Stimulated activated naive B cell treated with anti-CD40 and anti-IgM and Interleukin-4, amounts not matched to agents 10 μg/mL and 1 μg/mL and 100 μg/mL, for 72 hours (primary cell): ENCODE measurements around the gene KCNJ1.

Source experiments
- ATAC-seq, 2 donors: fragments of 150-1000 bp; cut with Tn5 transposase; replicated peaks; 2 replicates each; pipeline ENCODE4 v1.10.0; 2021; ENCODE audit warnings: moderate library complexity in 1 of 2
- DNase-seq: peaks from one replicate; pipeline ENCODE4 v3.0.0; 2021
- H3K27ac Mint-ChIP-seq: one replicate; pipeline ENCODE4 v1.8.0; 2022; ENCODE audit warnings: mild to moderate bottlenecking, mixed read lengths
- H3K27me3 Mint-ChIP-seq, 2 donors: one replicate each; pipeline ENCODE4 v1.8.0; 2022; ENCODE audit warnings: mixed read lengths in 2 of 2
- H3K36me3 Mint-ChIP-seq, 2 donors: one replicate each; pipeline ENCODE4 v1.8.0; 2022; ENCODE audit warnings: mixed read lengths in 2 of 2, mild to moderate bottlenecking in 1 of 2
- H3K4me1 Mint-ChIP-seq, 2 donors: one replicate each; pipeline ENCODE4 v1.8.0; 2022; ENCODE audit warnings: mixed read lengths in 2 of 2, mild to moderate bottlenecking in 1 of 2
- H3K4me3 Mint-ChIP-seq, 2 donors: one replicate each; pipeline ENCODE4 v1.8.0; 2022; ENCODE audit warnings: mild to moderate bottlenecking in 2 of 2, mixed read lengths in 2 of 2, moderate library complexity in 1 of 2
- H3K9me3 Mint-ChIP-seq, 2 donors: one replicate each; pipeline ENCODE4 v1.8.0; 2022; ENCODE audit warnings: mixed read lengths in 2 of 2, mild to moderate bottlenecking in 1 of 2

The KCNJ1 gene

DNA sequence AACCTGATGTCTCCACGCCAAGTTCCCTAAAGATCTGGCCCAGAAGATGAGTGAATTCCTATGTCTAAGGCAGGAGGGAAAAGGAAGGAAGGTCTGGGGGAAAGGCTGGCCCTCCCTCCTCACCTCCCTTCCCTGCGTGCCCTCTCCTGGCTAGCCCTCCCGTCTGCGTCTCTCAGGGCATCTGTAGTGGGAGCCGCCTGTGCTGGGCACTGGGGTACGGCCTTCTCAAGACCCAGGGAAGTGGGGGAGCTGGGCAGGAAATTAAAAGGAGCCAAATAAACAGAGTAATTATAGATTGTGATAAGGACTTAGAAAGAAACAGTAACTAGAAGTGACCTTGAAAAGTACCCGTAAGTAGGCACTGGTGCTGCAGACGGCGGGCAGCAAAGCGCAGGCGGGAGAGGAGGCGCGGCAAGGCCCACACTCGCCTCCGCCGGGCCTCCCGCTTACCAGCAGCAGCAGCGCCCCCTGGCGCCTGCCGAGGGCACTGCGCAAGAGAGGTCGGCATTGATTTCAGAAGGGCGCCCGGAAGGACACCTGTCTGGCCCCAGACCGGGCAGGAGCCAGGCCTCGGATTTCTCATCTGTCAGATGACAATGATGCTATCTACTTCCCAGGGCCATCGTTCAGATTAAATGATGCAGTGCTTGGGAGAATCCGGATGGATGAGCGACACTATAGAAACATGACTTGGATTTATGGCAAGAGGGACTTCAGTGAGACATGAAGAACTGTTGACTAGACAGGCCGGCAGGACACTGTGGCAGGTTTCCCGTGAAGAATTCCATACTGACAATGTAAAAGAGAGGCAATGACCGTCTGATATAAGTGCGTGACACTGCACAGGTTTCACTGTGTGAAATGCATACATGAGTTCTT lies 7.3 kb downstream of the KCNJ1 start:
- Mint-ChIP-seq H3K4me3 (peak overlapping the region; percentile 35 to 36), H3K36me3 (no peaks in the 10 kb centered on the region), H3K4me1 (peaks cover 19 to 27% of the 10 kb centered on the region in 2 donors), H3K27ac (peak overlapping the region; percentile 48), H3K9me3 (no peaks in the 10 kb centered on the region), H3K27me3 (peaks cover 3 to 6% of the 10 kb centered on the region in 2 donors)
- DNase-seq (peak; percentile 76), ATAC-seq (peak; percentile 93 to 95)

DNA sequence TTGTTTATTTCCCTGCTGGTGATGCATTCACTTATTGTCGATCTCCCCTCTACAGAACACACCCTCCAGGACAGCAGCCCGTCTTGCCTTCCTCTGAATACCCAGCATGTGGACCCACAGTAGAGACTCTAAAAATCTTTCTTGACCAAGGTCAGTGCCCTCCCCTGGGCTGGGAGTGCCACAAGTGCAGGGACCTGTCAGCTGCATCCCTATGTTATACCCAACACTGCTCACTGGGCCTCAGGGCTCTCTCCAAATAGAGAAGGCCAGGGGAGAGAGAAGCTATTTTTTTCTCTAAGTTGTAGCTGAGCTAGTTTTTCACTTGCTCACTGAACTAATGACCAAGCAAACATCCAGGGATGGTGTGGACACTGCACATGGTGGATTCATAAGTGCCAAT lies 9.8 kb downstream of the KCNJ1 start:
- Mint-ChIP-seq H3K4me3 (no peak overlapping the region), H3K4me1 (peaks cover 20 to 30% of the 10 kb centered on the region in 2 donors), H3K27ac (no peak overlapping the region), H3K9me3 (no peaks in the 10 kb centered on the region), H3K36me3 (no peaks in the 10 kb centered on the region), H3K27me3 (no peaks in the 10 kb centered on the region)
- ATAC-seq (no peak), DNase-seq (no peak)

DNA sequence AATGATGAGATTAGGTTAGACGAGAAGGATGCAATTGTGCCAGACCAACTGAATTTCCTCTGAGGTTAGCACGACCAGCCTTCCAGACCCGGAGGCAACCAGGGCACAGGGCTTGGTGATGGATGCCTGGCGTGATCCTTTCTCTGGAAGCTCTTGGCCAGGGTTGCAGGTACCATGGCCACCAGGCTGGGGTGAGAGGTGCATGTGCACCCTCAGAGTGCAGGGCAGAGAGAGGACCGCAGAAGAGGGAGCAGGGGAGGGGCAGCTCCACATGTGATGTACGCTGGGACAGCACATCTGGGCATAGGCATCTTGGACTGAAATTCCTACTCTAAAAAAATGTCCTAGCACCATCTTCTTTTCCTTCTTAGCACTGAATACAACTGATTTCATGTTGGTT lies 10.9 kb downstream of the KCNJ1 start:
- no peak overlapping the region for H3K27ac Mint-ChIP-seq

DNA sequence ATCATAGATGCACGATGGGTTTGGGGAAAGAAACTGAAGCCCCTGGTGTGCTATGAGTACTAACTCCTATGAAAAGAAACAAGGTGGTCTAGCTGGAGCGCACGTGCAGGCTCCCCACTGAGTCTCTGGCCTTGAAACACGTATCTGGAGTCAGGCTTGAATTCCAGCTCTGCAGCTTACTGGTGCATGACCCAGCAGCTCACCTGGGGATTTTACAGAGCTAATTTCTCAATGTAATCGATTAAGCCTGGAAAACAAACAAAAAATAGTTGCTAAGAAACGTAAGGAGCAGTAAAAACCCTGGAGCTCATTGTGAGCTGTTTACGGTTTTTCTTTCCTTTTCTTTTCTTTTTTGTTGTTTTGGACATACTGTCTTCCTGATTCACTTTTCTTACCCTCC lies 12.3 kb downstream of the KCNJ1 start:
- H3K27ac Mint-ChIP-seq = no peak overlapping the region

More for the DNA sequence above, 10.9 kb downstream of the KCNJ1 start:
- Mint-ChIP-seq H3K36me3 (no peaks in the 10 kb centered on the region), H3K27me3 (no peaks in the 10 kb centered on the region), H3K9me3 (no peaks in the 10 kb centered on the region), H3K4me1 (peaks cover 20 to 30% of the 10 kb centered on the region in 2 donors), H3K4me3 (no peak overlapping the region)
- DNase-seq (no peak), ATAC-seq (no peak)

DNA sequence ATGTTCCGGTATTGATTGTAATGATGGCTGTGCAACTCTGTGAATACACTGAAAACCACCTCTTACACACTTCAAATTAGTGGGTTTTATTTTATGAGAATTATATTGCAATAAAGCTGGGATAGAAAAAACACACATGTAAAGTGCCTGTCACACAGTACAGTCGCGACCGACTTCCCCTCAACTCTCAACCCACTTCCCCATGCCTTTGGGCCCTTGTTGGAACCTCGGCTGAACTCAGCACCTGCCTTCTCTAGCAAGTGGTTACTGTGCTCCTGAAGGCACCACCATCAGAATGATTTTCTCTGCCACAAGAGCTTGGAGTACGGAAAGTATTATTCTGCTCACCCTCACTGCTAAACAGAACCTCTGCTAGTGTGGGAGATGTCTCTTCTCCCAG lies 13.5 kb downstream of the KCNJ1 start:
- H3K36me3 Mint-ChIP-seq = no peaks in the 10 kb centered on the region
- no peak for DNase-seq
- no peaks in the 10 kb centered on the region for H3K27me3 Mint-ChIP-seq
- H3K27ac Mint-ChIP-seq = no peak overlapping the region
- no peak for ATAC-seq
- no peaks in the 10 kb centered on the region for H3K9me3 Mint-ChIP-seq
- H3K4me1 Mint-ChIP-seq = peaks cover 24 to 40% of the 10 kb centered on the region in 2 donors
- no peak overlapping the region for H3K4me3 Mint-ChIP-seq

More for the DNA sequence above, 12.3 kb downstream of the KCNJ1 start:
- no peaks in the 10 kb centered on the region for H3K9me3 Mint-ChIP-seq
- DNase-seq (no peak), ATAC-seq (no peak)
- H3K4me1 Mint-ChIP-seq = peaks cover 18 to 34% of the 10 kb centered on the region in 2 donors
- H3K36me3 Mint-ChIP-seq = no peaks in the 10 kb centered on the region
- no peaks in the 10 kb centered on the region for H3K27me3 Mint-ChIP-seq
- H3K4me3 Mint-ChIP-seq = no peak overlapping the region

DNA sequence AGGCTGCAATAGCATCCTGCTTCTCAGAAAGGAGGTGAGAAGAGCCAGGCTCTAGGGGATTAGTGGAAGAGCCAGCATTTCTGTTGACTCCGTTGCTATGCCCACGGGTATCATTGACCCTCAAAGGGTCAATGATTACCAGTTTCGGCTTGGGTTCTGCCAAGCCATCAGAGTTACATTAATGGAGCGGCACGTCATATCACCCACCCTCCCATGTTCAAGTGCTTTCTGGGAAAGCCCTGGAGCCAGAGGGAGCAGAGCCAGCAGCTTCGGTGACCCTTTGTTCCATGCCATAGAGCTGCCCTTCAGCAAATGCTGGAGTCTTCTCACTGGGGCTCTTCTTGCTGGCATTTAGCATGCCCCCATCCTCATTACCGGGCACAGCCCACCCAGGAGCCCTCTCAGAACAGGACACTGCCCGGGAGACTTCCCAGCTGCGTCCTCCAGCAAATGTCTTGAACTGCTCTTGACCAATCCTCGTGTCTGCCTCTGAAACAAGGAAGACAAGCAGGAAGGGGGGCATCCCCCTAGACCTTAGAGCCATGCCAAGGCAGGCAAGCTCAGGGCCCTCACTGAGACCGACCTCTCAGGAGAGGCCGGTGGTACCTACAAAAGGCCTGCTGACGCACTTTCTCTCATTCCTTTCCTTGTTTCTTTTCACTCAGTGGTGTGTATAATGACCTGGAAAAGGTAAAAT lies 14.6 kb downstream of the KCNJ1 start:
- no peak overlapping the region for H3K4me3 Mint-ChIP-seq
- ATAC-seq (no peak), DNase-seq (no peak)
- H3K4me1 Mint-ChIP-seq = peaks cover 22 to 42% of the 10 kb centered on the region in 2 donors
- no peak overlapping the region for H3K27ac Mint-ChIP-seq
- H3K27me3 Mint-ChIP-seq = no peaks in the 10 kb centered on the region
- H3K9me3 Mint-ChIP-seq = no peaks in the 10 kb centered on the region
- no peaks in the 10 kb centered on the region for H3K36me3 Mint-ChIP-seq

DNA sequence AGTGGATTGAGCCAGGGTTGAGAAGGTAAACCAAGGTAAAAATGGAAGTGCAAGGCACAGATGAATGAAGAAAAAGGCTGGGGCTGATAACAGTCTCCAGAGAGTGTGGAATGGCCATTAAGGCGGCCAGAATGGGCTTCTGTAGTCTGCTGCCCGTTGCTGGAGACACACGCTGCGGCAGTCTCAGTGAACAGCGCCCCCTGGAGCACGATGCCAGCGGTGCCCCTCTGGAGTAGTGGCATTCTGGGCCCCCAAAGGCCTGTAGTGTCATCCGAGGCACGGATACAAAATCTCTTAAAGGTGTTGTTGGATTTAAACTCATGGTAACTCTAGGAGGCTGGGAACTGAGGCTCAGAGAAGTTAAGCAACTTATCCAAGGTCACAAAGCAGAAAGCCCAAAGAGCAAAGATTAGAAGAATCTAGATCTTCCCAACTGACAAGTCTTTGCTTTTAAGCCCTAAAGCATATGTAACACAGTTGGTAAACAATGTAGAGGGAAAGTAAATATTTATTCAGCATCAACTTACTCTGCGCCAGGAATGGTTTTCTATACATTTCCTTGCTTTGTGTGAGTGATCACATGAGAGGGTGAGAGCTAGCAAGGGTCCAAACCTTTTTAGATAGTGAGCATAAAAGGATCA lies 18.2 kb downstream of the KCNJ1 start:
- peak; percentile 50 for DNase-seq
- H3K9me3 Mint-ChIP-seq = no peaks in the 10 kb centered on the region

DNA sequence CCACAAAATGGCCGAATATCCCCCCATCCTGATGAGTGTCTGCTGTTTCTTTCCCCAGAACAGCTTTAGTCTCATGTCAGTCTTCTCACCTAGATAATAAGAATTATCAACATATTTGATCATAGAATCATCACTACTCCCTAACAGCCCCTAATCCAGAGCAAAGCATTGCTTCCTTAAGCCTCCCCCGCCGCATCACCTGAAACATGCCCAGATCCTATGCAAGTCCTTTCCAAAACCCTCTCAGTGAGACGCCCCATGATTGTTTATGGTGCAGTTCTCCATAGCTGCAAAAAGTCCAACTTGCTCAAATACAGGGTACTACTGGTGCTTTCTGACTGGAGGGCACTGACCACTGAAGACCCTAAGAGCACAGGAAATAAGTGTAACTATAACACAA lies 20.1 kb downstream of the KCNJ1 start:
- Mint-ChIP-seq H3K4me3 (no peak overlapping the region), H3K36me3 (no peaks in the 10 kb centered on the region)

More for the DNA sequence above, 18.2 kb downstream of the KCNJ1 start:
- Mint-ChIP-seq H3K36me3 (no peaks in the 10 kb centered on the region), H3K27me3 (no peaks in the 10 kb centered on the region), H3K4me1 (peaks cover 38 to 60% of the 10 kb centered on the region in 2 donors), H3K27ac (peak overlapping the region; percentile 38), H3K4me3 (no peak overlapping the region)
- peak; percentile 83 to 84 for ATAC-seq

DNA sequence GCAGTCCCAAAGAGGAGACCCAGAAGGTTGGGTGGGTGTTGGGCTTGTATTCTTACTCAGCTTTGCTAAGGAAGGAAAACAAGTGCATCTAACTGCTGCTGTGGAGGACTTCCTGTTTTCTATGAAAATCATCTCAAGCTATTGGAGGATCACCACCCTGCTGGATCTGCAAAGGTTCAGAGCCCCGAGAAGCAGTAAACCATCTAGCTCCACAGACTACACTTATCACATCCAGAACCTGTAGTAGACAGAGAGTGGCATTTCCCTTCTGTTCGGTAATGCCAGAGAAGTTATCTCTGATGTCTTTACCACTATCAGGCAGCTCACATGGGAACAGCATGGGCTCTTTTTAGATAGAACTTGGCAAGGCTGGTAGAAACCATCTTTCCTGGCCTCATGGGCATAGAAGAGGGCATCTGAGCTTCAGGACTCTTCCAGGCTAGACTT lies 21.7 kb downstream of the KCNJ1 start:
- no peak overlapping the region for H3K4me3 Mint-ChIP-seq
- no peaks in the 10 kb centered on the region for H3K36me3 Mint-ChIP-seq
- peaks cover 52 to 84% of the 10 kb centered on the region in 2 donors for H3K4me1 Mint-ChIP-seq
- H3K9me3 Mint-ChIP-seq = no peaks in the 10 kb centered on the region
- DNase-seq = no peak
- no peaks in the 10 kb centered on the region for H3K27me3 Mint-ChIP-seq
- H3K27ac Mint-ChIP-seq = peak overlapping the region; percentile 81
- peak; percentile 50 to 54 for ATAC-seq

More for the DNA sequence above, 20.1 kb downstream of the KCNJ1 start:
- peaks cover 42 to 73% of the 10 kb centered on the region in 2 donors for H3K4me1 Mint-ChIP-seq
- ATAC-seq (no peak), DNase-seq (no peak)
- H3K27ac Mint-ChIP-seq = no peak overlapping the region
- no peaks in the 10 kb centered on the region for H3K9me3 Mint-ChIP-seq
- H3K27me3 Mint-ChIP-seq = no peaks in the 10 kb centered on the region

DNA sequence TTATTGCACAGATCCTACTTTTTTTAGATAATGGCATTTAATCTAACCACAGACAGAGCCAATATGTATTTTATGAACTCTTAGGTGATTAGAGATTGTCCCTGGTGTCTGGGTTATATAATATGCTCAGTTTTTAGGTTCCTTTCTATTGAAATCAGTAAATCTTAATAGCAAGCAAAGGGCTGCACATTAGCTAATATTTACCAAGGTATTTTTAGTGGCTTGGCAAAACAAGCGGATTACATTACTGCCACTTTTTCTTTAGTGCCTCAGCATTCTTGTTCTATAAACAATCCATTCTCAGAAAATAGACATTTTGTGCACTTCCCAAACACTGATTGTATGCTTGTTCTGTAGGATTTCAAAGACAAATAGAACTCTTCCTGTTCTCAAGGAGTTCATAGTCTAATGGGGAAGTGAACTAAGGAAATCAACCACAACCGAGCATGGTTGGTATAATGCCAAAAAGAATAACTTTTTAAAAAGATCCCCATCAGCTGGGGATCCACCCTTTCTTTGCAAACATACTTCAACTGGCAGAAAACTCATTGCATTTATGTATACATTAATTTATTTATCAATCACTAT lies 23.8 kb downstream of the KCNJ1 start:
- Mint-ChIP-seq H3K27ac (peak overlapping the region; percentile 37), H3K4me3 (no peak overlapping the region), H3K4me1 (peaks cover 48 to 87% of the 10 kb centered on the region in 2 donors), H3K27me3 (no peaks in the 10 kb centered on the region), H3K9me3 (peaks cover 2 to 7% of the 10 kb centered on the region in 2 donors), H3K36me3 (peaks cover 0 to under 1% of the 10 kb centered on the region in 2 donors)
- DNase-seq (no peak), ATAC-seq (no peak)

DNA sequence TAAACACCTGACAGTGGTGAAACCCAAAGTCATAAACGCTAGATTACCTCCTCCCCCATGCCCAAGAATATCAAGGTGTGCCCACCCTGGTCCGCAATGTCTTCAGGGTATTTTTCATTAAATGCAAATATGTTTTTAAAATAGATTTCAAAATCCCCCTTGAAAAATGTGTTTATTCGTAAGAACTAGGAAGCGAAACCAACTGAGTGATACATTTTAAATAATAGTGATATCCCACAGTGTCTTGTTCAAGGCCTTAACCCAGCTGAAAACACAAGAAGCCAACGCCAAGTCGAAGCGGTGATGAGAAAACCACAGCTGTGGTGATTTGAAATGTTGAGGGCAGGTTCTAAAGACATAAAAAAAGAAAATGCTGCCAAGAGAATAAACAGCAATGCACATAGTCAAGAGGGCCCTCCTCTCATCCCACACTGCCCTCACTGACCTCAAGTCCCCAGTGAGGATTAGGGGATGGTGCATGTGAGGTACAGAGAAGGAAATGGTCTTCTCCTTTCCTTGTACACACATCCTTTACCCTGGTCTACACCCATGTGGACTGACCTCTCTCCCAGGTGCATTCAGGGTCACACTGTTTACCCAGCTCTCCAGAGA lies 25.5 kb downstream of the KCNJ1 start:
- DNase-seq (peak; percentile 40), ATAC-seq (peak; percentile 83 to 89)
- Mint-ChIP-seq H3K9me3 (peaks cover 2 to 7% of the 10 kb centered on the region in 2 donors), H3K36me3 (peaks cover 2 to 9% of the 10 kb centered on the region in 2 donors), H3K4me3 (peak overlapping the region; percentile 5 to 26), H3K27ac (peak overlapping the region; percentile 77), H3K27me3 (no peaks in the 10 kb centered on the region), H3K4me1 (peaks cover 47 to 97% of the 10 kb centered on the region in 2 donors)

DNA sequence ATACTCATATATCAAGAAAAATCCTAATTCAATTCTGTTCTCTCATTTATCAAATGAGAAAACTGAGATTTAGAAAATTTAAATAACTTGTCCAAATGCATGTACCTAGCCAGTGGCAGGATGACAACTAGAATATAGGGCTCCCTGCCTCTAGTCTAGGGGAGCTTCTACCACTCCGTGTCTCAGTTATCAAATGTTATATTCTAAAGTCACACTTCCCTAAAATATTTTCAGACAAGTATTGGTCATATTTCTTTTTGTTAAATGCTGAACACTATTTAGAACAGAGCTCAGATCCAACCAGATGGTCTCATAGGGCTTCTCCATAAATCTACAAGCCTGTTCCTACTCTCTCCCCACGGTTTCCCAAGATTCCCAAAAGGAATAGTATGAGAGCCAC lies 26.3 kb downstream of the KCNJ1 start:
- ATAC-seq = peak; percentile 38 to 53
- Mint-ChIP-seq H3K4me1 (peaks cover 47 to 97% of the 10 kb centered on the region in 2 donors), H3K36me3 (peaks cover 6 to 15% of the 10 kb centered on the region in 2 donors), H3K9me3 (peaks cover 6 to 7% of the 10 kb centered on the region in 2 donors), H3K4me3 (peak overlapping the region in 1 of 2 donors; percentile 26), H3K27ac (peak overlapping the region; percentile 48), H3K27me3 (no peaks in the 10 kb centered on the region)
- no peak for DNase-seq

DNA sequence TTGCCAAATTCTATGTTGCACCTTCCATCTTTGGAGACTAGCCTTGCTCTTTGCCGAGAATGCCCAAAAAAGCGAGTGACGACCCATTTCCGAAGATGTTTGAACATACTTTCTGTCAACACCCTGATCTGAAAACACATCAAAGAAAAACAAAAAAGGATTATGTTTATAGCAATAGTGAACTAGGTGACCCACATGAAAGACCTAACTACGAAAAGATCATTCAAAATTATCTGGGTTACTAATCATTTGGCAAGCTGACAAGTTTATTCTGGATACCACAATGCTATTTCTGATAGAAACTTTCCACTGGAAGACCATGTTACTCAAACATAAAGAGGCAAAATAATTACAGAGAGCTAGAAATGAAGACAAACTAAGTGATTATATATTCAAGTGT lies 27.0 kb downstream of the KCNJ1 start:
- Mint-ChIP-seq H3K27me3 (no peaks in the 10 kb centered on the region), H3K36me3 (peaks cover 6 to 15% of the 10 kb centered on the region in 2 donors), H3K27ac (no peak overlapping the region), H3K9me3 (peaks cover 6 to 7% of the 10 kb centered on the region in 2 donors), H3K4me1 (peaks cover 45 to 97% of the 10 kb centered on the region in 2 donors), H3K4me3 (no peak overlapping the region)
- ATAC-seq (no peak), DNase-seq (no peak)
